NCI-H1417 (cell line): ENCODE measurements around the gene STUM.
A peak's percentile ranks its signal among the peaks of the same experiment; 100 is the strongest.
"Not testable (repeated sequence)": the region's sequence is repeated elsewhere in the genome, so short reads cannot be mapped to it uniquely, and the experiment has no call there.

ENCODE experiments used
- DNase-seq, 3 experiments: peaks; one replicate each; lab custom pipeline; 2025; lab: John Stamatoyannopoulos, UW

Gene STUM

GRCh38 chr1:226627050-226627755 is 78.6 kb downstream of the STUM start:
- no peak for DNase-seq

GRCh38 chr1:226627924-226628611 is 79.5 kb downstream of the STUM start:
- DNase-seq, result no peak

GRCh38 chr1:226628612-226629155 is 80.1 kb downstream of the STUM start:
- peak in 2 of 3 experiments; percentile 29 to 70 for DNase-seq

GRCh38 chr1:226629210-226629895 is 80.8 kb downstream of the STUM start:
- no peak for DNase-seq

GRCh38 chr1:226629896-226630550 is 81.5 kb downstream of the STUM start:
- no peak for DNase-seq

GRCh38 chr1:226630592-226630991 is 82.0 kb downstream of the STUM start:
- DNase-seq, result no peak

GRCh38 chr1:226631229-226632000 is 82.9 kb downstream of the STUM start:
- DNase-seq, result no peak

- no peak for DNase-seq
Measured at GRCh38 chr1:226632169-226632879, 83.8 kb downstream of the STUM start.

GRCh38 chr1:226632922-226633351 is 84.4 kb downstream of the STUM start:
- DNase-seq, result no peak

GRCh38 chr1:226633541-226634165 is 85.1 kb downstream of the STUM start:
- no peak for DNase-seq

GRCh38 chr1:226634166-226634588 is 85.6 kb downstream of the STUM start:
- peak; percentile 33 to 74 (median 49) for DNase-seq

GRCh38 chr1:226634611-226635246 is 86.2 kb downstream of the STUM start:
- no peak for DNase-seq

- no peak for DNase-seq
Measured at GRCh38 chr1:226635456-226635941, 86.9 kb downstream of the STUM start.

- no peak for DNase-seq
Measured at GRCh38 chr1:226636847-226637096, 88.2 kb downstream of the STUM start.

- no peak for DNase-seq
Measured at GRCh38 chr1:226637147-226637935, 88.8 kb downstream of the STUM start.

- DNase-seq, result no peak
Measured at GRCh38 chr1:226638001-226638601, 89.5 kb downstream of the STUM start.

- DNase-seq, result no peak
Measured at GRCh38 chr1:226638608-226639007, 90.0 kb downstream of the STUM start.

GRCh38 chr1:226639206-226639605 is 90.6 kb downstream of the STUM start:
- not testable (repeated sequence) for DNase-seq
